HepG2 (cell line): ENCODE measurements around the gene DUSP7. TPM values are rescaled to one million over a fixed set of nuclear protein-coding genes. Genes with fewer than 3 reads are reported as not detected.

Experiments used
- BCLAF1 ChIP-seq: fragments of 450-650 bp; IDR thresholded peaks from 2 replicates; pipeline ENCODE4 v1.6.1; 2017; ENCODE audit warnings: mild to moderate bottlenecking
- CTCF ChIP-seq: sonication (generic); formaldehyde crosslinking; IDR thresholded peaks from 2 replicates; pipeline ENCODE4 v1.5.0; 2020; ENCODE audit warnings: mild to moderate bottlenecking, missing genetic modification reagents, moderate library complexity
- HMG20B ChIP-seq: conservative IDR thresholded peaks from 2 replicates; pipeline ENCODE4 v1.6.1; 2016; ENCODE audit warnings: missing genetic modification reagents, missing compliant biosample characterization
- IKZF5 ChIP-seq: IDR thresholded peaks from 2 replicates; pipeline ENCODE4 v1.6.1; 2018; ENCODE audit warnings: missing genetic modification reagents, mild to moderate bottlenecking, missing compliant biosample characterization
- MNT ChIP-seq: fragments of 450-650 bp; IDR thresholded peaks from 2 replicates; pipeline ENCODE4 v1.6.1; 2016
- THAP7 ChIP-seq: sonication (generic); formaldehyde crosslinking; IDR thresholded peaks from 2 replicates; pipeline ENCODE4 v1.8.1; 2023; ENCODE audit warnings: mild to moderate bottlenecking, missing genetic modification reagents
- TRIM22 ChIP-seq: fragments of 450-650 bp; IDR thresholded peaks from 2 replicates; pipeline ENCODE4 v1.6.1; 2017
- ZBTB40 ChIP-seq, 2 experiments: fragments of 450-650 bp in 1 of 2; sonication (generic) in 1 of 2; formaldehyde crosslinking in 1 of 2; IDR thresholded peaks; 2 replicates each; pipeline versions ENCODE4 v1.6.1 to v1.8.0; 2016 to 2022; ENCODE audit warnings: antibody characterized with exemption in 1 of 2, mild to moderate bottlenecking in 1 of 2, missing genetic modification reagents in 1 of 2
- polyA plus RNA-seq, 8 experiments: library from polyadenylated mRNA; depleted of rRNA in 3 of 8; stranded (reverse) in 7 of 8; unstranded in 1 of 8; fragments of >200 nt; fragmentation: Illumina TruSeq in 4 of 8; extraction: Trizol in 4 of 8; gene quantifications; 2 replicates each; pipeline versions ENCODE4 v1.2.1 to v1.2.3, GENCODE V29; 2011 to 2016; ENCODE audit warnings: low read depth in 4 of 8, missing spikeins in 1 of 8, mixed read lengths in 1 of 8; ENCODE audit not compliant: insufficient read depth in 1 of 8
- total RNA-seq, 5 experiments: library from RNA; depleted of rRNA; stranded (reverse); fragments of >200 nt; fragmentation: Illumina TruSeq; extraction: Trizol; gene quantifications; 2 replicates each; pipeline ENCODE4 v1.2.3, GENCODE V29; 2016; ENCODE audit warnings: low read depth in 1 of 5

DUSP7 gene
- total and polyA plus RNA-seq, 2 of the 13 experiments (the other 11 are each of a cell fraction or from before 2014, with no cell fraction given), result 6.6 to 8.8 TPM

- TF ChIP-seq CTCF (no peak), BCLAF1 (no peak), TRIM22 (no peak), ZBTB40 (IDR thresholded peaks at IDR 0.05) (no peak), ZBTB40 (CRISPR knock-in tag; IDR thresholded peaks at IDR 0.05) (no peak), THAP7 (CRISPR knock-in tag) (no peak), IKZF5 (no peak), MNT (no peak), HMG20B (no peak)
Observed at GRCh38 chr3:52085681-52086282, 29.4 kb upstream of the DUSP7 start (continued).
